GM10266 (cell line): Measurements from ENCODE around the gene GNGT1.
A peak's percentile ranks its signal among the peaks of the same experiment; 100 is the strongest.

Experiments used
- DNase-seq: peaks from one replicate; pipeline ENCODE4 v3.0.0; 2012; ENCODE audit errors: extremely low spot score
- CTCF ChIP-seq: IDR thresholded peaks from 2 replicates; pipeline ENCODE4 v1.5.1; 2012; ENCODE audit warnings: mild to moderate bottlenecking, low read depth; ENCODE audit not compliant: control insufficient read depth, insufficient read depth; ENCODE audit errors: missing control alignments

GNGT1 gene

GRCh38 chr7:93890041-93890463 lies 16.3 kb upstream of the GNGT1 start:
- DNase-seq: peak; percentile 13
- TF ChIP-seq CTCF: no peak

DNA sequence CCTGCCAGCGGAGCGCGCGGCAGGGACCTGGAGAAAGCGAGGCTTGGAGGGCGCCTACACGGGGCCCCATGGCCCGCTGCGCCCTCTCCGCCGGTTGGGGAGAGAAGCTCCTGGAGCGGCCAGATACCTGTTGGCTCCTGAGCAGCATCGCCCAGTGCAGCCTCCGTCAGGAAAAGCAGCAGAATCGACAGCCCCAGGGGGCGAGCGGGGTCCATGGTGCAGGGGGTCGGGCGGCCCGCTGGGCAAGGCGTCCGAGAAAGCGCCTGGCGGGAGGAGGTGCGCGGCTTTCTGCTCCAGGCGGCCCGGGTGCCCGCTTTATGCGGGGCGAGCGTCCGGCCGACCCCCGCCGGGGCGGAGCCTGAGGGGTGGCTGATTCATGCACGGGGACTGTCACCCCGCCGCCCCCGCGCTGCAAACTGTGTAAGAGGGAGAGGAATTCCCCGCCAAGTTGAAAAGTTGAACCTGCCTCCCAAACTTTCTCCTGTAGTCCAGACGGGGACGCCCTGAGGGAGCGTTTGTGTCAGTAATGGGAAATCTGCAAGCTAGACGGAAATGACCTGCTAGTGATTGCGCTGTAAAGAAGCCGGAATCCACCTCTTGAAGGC lies 15.8 kb upstream of the GNGT1 start, which contains the start of gene TFPI2:
Gene TFPI2 (minus strand): TSS at position 290 of the 605 bp plus-strand sequence. CDS start 75 bp downstream, at position 215.
- no peak for TF ChIP-seq CTCF
- DNase-seq: peak; percentile 25

DNA sequence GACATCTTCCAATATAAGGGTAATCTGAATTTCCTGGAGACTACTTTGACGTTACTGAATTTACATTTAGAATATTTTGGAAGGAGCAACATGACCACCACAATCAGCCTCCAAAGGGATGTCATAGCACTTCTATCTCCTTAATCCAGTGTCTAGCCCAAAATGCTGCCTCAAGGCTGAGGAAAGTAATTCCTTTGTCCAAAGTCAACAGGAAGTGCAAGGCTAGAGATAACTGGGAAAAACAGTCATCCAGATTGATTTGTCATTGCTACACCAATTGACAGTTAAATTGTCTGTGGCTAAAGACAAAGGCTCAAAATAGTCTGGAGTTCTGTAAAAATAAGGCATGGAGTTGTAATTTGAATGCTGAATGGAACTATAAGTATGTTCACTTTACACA lies 11.9 kb upstream of the GNGT1 start:
- no peak for TF ChIP-seq CTCF
- no peak for DNase-seq

- no peak for TF ChIP-seq CTCF
- DNase-seq: no peak
These were observed 11.3 kb upstream of the GNGT1 start for GRCh38 chr7:93894966-93895640.

- no peak for DNase-seq
- TF ChIP-seq CTCF: no peak
These were observed 10.3 kb upstream of the GNGT1 start for GRCh38 chr7:93895859-93896600.

DNA sequence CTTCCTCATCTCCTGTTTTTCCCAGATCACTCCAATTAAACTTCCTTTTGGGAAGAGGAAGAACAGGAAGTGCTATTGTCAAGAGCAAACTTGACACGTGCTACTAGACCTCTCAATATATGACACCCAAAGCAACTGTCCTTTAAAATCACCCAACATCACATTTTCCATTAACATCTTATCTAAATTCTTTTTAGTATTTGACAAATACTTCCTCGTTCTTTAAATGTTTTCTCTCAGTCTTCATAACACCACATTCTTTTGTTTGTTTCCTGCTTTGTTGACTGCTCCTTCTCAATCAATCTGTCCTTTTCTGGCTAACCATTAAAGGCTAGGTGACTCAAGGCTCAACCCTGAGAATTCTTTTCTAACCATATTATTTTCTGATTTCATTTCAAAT lies 8.7 kb upstream of the GNGT1 start:
- TF ChIP-seq CTCF: no peak
- DNase-seq: no peak
